Breast epithelium (tissue), 4 donors: ENCODE data around the gene TTPAL. TPM values are rescaled to one million over a fixed set of nuclear protein-coding genes. Genes with fewer than 3 reads are reported as not detected.

ENCODE experiments used
- DNase-seq, 2 donors: peaks; one replicate each; pipeline ENCODE4 v3.0.0-alpha.2; 2019; ENCODE audit warnings: low spot score in 2 of 2
- H3K27ac ChIP-seq, 2 donors: fragments of 200-600 bp; sonication (generic) in 1 of 2; one replicate each; pipeline ENCODE4 v1.5.1; 2016 to 2019; ENCODE audit warnings: mild to moderate bottlenecking in 1 of 2
- H3K27me3 ChIP-seq, 2 donors: fragments of 200-600 bp; sonication (generic) in 1 of 2; one replicate each; pipeline versions ENCODE4 v1.5.1 to v1.6.0; 2017 to 2019; ENCODE audit warnings: control low read depth in 1 of 2, mild to moderate bottlenecking in 1 of 2
- H3K36me3 ChIP-seq: fragments of 200-600 bp; one replicate; pipeline ENCODE4 v1.5.1; 2019
- H3K4me1 ChIP-seq, 2 donors: fragments of 200-600 bp; sonication (generic); one replicate each; pipeline ENCODE4 v1.5.1; 2016 to 2019; ENCODE audit warnings: control low read depth in 1 of 2
- H3K4me3 ChIP-seq, 3 donors: fragments of 200-600 bp; sonication (generic); 1 replicate in 2 of 3; 2 replicates in 1 of 3; pipeline ENCODE4 v1.5.1; 2016 to 2019; ENCODE audit warnings: mild to moderate bottlenecking in 3 of 3, moderate library complexity in 2 of 3
- H3K9me3 ChIP-seq, 2 donors: fragments of 200-600 bp; sonication (generic) in 1 of 2; one replicate each; pipeline ENCODE4 v1.5.1; 2016 to 2019; ENCODE audit warnings: control low read depth in 1 of 2
- CTCF ChIP-seq, 3 donors: fragments of 450-650 bp; IDR thresholded peaks; one replicate each; pipeline ENCODE4 v1.5.1; 2016 to 2017; ENCODE audit warnings: antibody characterized with exemption in 3 of 3, mild to moderate bottlenecking in 3 of 3, moderate library complexity in 3 of 3
- POLR2A ChIP-seq: fragments of 450-650 bp; IDR thresholded peaks from one replicate; pipeline ENCODE4 v1.6.1; 2016; ENCODE audit warnings: antibody characterized with exemption, mild to moderate bottlenecking, moderate library complexity
- POLR2AphosphoS5 ChIP-seq, 3 donors: sonication (generic); formaldehyde crosslinking; IDR thresholded peaks; one replicate each; pipeline ENCODE4 v1.6.1; 2017; ENCODE audit warnings: antibody characterized with exemption in 3 of 3
- intact Hi-C: fragments of 100-400 bp; cut with DNase I; formaldehyde crosslinking; loops from one replicate; pipeline ENCODE4 v1.15.1; 2023; ENCODE audit warnings: low total_unique reads
- total RNA-seq, 3 donors: library from RNA; depleted of rRNA; stranded (reverse); fragments of >200 nt; gene quantifications; one replicate each; pipeline ENCODE4 v1.1.0, GENCODE V29; 2016

Gene TTPAL
- total RNA-seq, 3 donors from 2014 or later: 13.5 to 40.8 (median 14.7) TPM

GRCh38 chr20:44428174-44429016, 47.3 kb upstream of the TTPAL start:
- intact Hi-C loops: no loop called here
- Histone ChIP-seq H3K9me3 (no peaks in the 10 kb centered on the region), H3K4me3 (no peak overlapping the region), H3K4me1 (no peaks in the 10 kb centered on the region), H3K36me3 (no peaks in the 10 kb centered on the region), H3K27ac (no peak overlapping the region), H3K27me3 (peaks cover 0 to 12% of the 10 kb centered on the region in 2 donors)
- DNase-seq: no peak
- TF ChIP-seq CTCF (IDR thresholded peaks at IDR 0.05) (no peak), POLR2A (no peak), POLR2AphosphoS5 (IDR thresholded peaks at IDR 0.05) (no peak)

DNA sequence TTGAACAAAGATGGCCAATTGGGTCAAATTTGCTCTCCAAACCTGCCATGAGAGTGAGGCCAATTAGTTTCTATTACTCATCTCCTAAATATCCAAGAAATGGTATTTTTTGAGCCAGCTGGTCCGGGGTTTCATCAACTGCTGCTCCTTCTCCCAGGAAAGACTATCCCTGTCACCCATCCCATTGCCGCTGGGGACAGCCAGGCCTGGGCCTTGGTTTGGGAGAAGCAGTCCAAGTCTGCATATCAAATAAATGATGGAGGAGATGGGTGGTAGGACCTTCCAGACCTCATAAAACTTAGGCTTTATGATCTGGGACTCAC, 46.7 kb upstream of the TTPAL start:
- TF ChIP-seq POLR2A (no peak), CTCF (IDR thresholded peaks at IDR 0.05) (no peak), POLR2AphosphoS5 (IDR thresholded peaks at IDR 0.05) (no peak)
- no peaks in the 10 kb centered on the region for H3K36me3 ChIP-seq
- intact Hi-C loops: no loop called here
- H3K4me3 ChIP-seq: no peak overlapping the region
- no peak overlapping the region for H3K27ac ChIP-seq
- H3K4me1 ChIP-seq: no peaks in the 10 kb centered on the region
- no peak for DNase-seq
- H3K27me3 ChIP-seq: peaks cover 0 to 8% of the 10 kb centered on the region in 2 donors
- H3K9me3 ChIP-seq: no peaks in the 10 kb centered on the region

DNA sequence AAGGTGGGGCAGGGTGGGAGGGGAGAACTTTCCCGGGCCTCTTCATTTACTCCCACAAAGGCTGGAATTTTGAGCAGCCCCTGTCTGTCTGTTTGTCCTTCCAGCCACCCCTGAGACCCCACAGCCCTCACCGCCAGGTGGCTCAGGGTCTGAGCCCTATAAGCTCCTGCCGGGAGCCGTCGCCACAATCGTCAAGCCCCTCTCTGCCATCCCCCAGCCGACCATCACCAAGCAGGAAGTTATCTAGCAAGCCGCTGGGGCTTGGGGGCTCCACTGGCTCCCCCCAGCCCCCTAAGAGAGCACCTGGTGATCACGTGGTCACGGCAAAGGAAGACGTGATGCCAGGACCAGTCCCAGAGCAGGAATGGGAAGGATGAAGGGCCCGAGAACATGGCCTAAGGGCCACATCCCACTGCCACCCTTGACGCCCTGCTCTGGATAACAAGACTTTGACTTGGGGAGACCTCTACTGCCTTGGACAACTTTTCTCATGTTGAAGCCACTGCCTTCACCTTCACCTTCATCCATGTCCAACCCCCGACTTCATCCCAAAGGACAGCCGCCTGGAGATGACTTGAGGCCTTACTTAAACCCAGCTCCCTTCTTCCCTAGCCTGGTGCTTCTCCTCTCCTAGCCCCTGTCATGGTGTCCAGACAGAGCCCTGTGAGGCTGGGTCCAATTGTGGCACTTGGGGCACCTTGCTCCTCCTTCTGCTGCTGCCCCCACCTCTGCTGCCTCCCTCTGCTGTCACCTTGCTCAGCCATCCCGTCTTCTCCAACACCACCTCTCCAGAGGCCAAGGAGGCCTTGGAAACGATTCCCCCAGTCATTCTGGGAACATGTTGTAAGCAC, 46.0 kb upstream of the TTPAL start:
- TF ChIP-seq POLR2AphosphoS5 (IDR thresholded peaks at IDR 0.05): no peak
- no peak for TF ChIP-seq POLR2A
- TF ChIP-seq CTCF (IDR thresholded peaks at IDR 0.05): no peak

GRCh38 chr20:44430270-44431065, 45.2 kb upstream of the TTPAL start:
- Histone ChIP-seq H3K4me3 (no peak overlapping the region), H3K9me3 (no peaks in the 10 kb centered on the region), H3K27ac (no peak overlapping the region), H3K4me1 (no peaks in the 10 kb centered on the region), H3K36me3 (no peaks in the 10 kb centered on the region), H3K27me3 (peaks cover 0 to 4% of the 10 kb centered on the region in 2 donors)
- intact Hi-C loops: no loop called here
- TF ChIP-seq POLR2A (no peak), POLR2AphosphoS5 (IDR thresholded peaks at IDR 0.05) (no peak), CTCF (IDR thresholded peaks at IDR 0.05) (no peak)
- no peak for DNase-seq

More for the DNA sequence above, 46.0 kb upstream of the TTPAL start:
- Histone ChIP-seq H3K27ac (no peak overlapping the region), H3K27me3 (peaks cover 0 to 4% of the 10 kb centered on the region in 2 donors), H3K36me3 (no peaks in the 10 kb centered on the region), H3K9me3 (no peaks in the 10 kb centered on the region), H3K4me3 (no peak overlapping the region), H3K4me1 (no peaks in the 10 kb centered on the region)
- intact Hi-C loops: no loop called here
- no peak for DNase-seq
